Progenitor cell of endocrine pancreas (in vitro differentiated cells): ENCODE data around the gene MYL9. TPM values are rescaled to one million over a fixed set of nuclear protein-coding genes. Genes with fewer than 3 reads are reported as not detected.

Source experiments
- DNase-seq: peaks from one replicate; pipeline ENCODE4 v3.0.0; 2021; ENCODE audit warnings: low spot score; ENCODE audit not compliant: unreplicated experiment
- H3K27ac Mint-ChIP-seq: 2 replicates; pipeline ENCODE4 v1.8.0; 2021; ENCODE audit warnings: mild to moderate bottlenecking, moderate library complexity, mixed read lengths
- H3K27me3 Mint-ChIP-seq: 2 replicates; pipeline ENCODE4 v1.8.0; 2021; ENCODE audit warnings: mixed read lengths
- H3K36me3 Mint-ChIP-seq: 2 replicates; pipeline ENCODE4 v1.8.0; 2022; ENCODE audit warnings: mixed read lengths; ENCODE audit not compliant: insufficient read depth
- H3K4me1 Mint-ChIP-seq: 2 replicates; pipeline ENCODE4 v1.8.0; 2021; ENCODE audit warnings: low read depth, mixed read lengths
- H3K4me3 Mint-ChIP-seq: 2 replicates; pipeline ENCODE4 v1.8.0; 2021; ENCODE audit warnings: low read depth, mild to moderate bottlenecking, moderate library complexity, mixed read lengths
- H3K9me3 Mint-ChIP-seq: 2 replicates; pipeline ENCODE4 v1.8.0; 2021; ENCODE audit warnings: low read depth, mixed read lengths
- total RNA-seq: library from RNA; stranded (reverse); gene quantifications from 2 replicates; pipeline ENCODE4 v1.2.1, GENCODE V29; 2021
- TF ChIP-seq, protein P1 (sequence below): fragments of 200-600 bp; sonication (generic); IDR thresholded peaks from one replicate; pipeline ENCODE4 v1.5.0; 2021; ENCODE audit warnings: antibody characterized with exemption, mild to moderate bottlenecking; ENCODE audit not compliant: unreplicated experiment

MYL9 gene
- total RNA-seq, 1 donor from 2014 or later, result 31.0 TPM

- Mint-ChIP-seq H3K27ac (no peak overlapping the region), H3K27me3 (no peaks in the 10 kb centered on the region)
These were observed 44.3 kb upstream of the MYL9 start for GRCh38 chr20:36496707-36497669.

DNA sequence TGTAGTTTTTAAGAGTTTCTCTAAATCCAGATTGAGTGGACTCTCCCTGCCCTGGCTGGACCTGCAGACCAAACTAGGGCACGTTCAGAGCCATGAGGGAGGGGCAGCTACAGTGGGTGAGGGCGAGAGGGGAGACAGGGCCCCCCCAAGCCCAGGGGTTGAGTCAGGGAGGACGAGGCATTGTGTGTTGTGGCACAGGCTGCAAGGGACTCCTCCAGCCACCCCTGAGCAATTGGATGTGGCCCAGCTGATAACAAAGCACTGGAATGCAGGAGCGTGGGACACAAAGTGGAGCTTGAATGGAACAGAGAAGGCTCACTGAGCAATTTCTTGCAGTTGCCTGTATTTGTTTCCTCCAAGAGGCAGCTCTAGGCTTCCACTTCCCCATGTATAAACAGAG, 43.5 kb upstream of the MYL9 start:
- Mint-ChIP-seq H3K4me1 (peaks cover 2% of the 10 kb centered on the region), H3K27ac (peak overlapping the region; percentile 77), H3K9me3 (no peaks in the 10 kb centered on the region), H3K27me3 (no peaks in the 10 kb centered on the region), H3K4me3 (no peak overlapping the region), H3K36me3 (peaks cover 5% of the 10 kb centered on the region)
- TF ChIP-seq, protein P1, sequence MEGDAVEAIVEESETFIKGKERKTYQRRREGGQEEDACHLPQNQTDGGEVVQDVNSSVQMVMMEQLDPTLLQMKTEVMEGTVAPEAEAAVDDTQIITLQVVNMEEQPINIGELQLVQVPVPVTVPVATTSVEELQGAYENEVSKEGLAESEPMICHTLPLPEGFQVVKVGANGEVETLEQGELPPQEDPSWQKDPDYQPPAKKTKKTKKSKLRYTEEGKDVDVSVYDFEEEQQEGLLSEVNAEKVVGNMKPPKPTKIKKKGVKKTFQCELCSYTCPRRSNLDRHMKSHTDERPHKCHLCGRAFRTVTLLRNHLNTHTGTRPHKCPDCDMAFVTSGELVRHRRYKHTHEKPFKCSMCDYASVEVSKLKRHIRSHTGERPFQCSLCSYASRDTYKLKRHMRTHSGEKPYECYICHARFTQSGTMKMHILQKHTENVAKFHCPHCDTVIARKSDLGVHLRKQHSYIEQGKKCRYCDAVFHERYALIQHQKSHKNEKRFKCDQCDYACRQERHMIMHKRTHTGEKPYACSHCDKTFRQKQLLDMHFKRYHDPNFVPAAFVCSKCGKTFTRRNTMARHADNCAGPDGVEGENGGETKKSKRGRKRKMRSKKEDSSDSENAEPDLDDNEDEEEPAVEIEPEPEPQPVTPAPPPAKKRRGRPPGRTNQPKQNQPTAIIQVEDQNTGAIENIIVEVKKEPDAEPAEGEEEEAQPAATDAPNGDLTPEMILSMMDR, result no peak
- DNase-seq, result no peak

More at GRCh38 chr20:36496707-36497669, 44.3 kb upstream of the MYL9 start:
- no peak overlapping the region for H3K4me3 Mint-ChIP-seq
- peaks cover 2% of the 10 kb centered on the region for H3K4me1 Mint-ChIP-seq
- H3K9me3 Mint-ChIP-seq, result no peaks in the 10 kb centered on the region
- no peak for DNase-seq
- peaks cover 5% of the 10 kb centered on the region for H3K36me3 Mint-ChIP-seq
- TF ChIP-seq, protein P1, result no peak

GRCh38 chr20:36498386-36499179, 42.7 kb upstream of the MYL9 start:
- TF ChIP-seq, protein P1, result no peak
- H3K4me3 Mint-ChIP-seq, result no peak overlapping the region
- H3K4me1 Mint-ChIP-seq, result peaks cover 2% of the 10 kb centered on the region

GRCh38 chr20:36499211-36499610, 42.1 kb upstream of the MYL9 start:
- no peak for DNase-seq
- TF ChIP-seq, protein P1, result no peak
- Mint-ChIP-seq H3K4me3 (no peak overlapping the region), H3K27me3 (no peaks in the 10 kb centered on the region), H3K9me3 (no peaks in the 10 kb centered on the region), H3K27ac (peak overlapping the region; percentile 9), H3K36me3 (peaks cover 10% of the 10 kb centered on the region), H3K4me1 (peaks cover 2% of the 10 kb centered on the region)

More at GRCh38 chr20:36498386-36499179, 42.7 kb upstream of the MYL9 start:
- Mint-ChIP-seq H3K27ac (no peak overlapping the region), H3K27me3 (no peaks in the 10 kb centered on the region), H3K36me3 (peaks cover 8% of the 10 kb centered on the region), H3K9me3 (no peaks in the 10 kb centered on the region)
- DNase-seq, result no peak

GRCh38 chr20:36499723-36500501, 41.4 kb upstream of the MYL9 start:
- DNase-seq, result no peak
- TF ChIP-seq, protein P1, result no peak
- Mint-ChIP-seq H3K9me3 (no peaks in the 10 kb centered on the region), H3K36me3 (peaks cover 14% of the 10 kb centered on the region), H3K27ac (no peak overlapping the region), H3K4me1 (no peaks in the 10 kb centered on the region), H3K27me3 (no peaks in the 10 kb centered on the region), H3K4me3 (no peak overlapping the region)
